HK-2 (cell line): ENCODE measurements around the gene ACTR3C.
"Not testable (repeated sequence)": the region's sequence is repeated elsewhere in the genome, so short reads cannot be mapped to it uniquely, and the experiment has no call there.

Experiments used
- DNase-seq: peaks from one replicate; pipeline ENCODE4 v3.0.0-alpha.2; 2018; ENCODE audit not compliant: unreplicated experiment

Gene ACTR3C

DNA sequence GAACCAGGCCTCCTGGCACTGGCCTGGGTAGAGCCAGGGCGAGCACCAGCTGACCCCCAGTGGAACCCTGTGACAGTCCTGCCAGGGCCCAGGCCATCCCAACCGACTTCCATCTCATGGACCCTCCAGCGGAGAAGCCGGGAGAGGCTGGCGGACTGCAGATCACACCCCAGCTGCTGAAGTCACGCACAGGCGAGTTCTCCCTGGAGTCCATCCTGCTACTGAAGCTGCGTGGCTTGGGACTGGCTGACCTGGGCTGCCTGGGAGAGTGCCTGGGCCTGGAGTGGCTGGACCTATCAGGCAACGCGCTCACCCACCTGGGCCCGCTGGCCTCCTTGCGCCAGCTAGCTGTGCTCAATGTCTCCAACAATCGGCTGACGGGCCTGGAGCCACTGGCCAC, 13.4 kb upstream of the ACTR3C start:
- no peak for DNase-seq

DNA sequence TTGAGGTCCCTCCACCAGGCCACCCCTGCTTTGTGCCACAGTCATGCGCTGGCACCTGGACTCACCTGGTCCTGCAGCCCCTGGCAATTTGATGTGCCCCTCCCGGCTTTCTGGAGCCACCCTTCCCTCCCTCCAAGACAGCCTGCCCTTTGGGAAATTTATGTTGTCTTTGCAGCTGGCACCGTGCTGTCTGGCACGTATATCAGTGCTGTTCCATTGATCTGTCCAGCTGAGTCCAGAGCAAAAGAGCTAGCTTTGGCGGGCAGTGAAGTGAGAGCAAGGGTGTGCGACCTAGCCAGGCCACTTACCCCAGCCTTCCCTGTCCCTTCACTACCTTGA, 12.4 kb upstream of the ACTR3C start:
- no peak for DNase-seq

DNA sequence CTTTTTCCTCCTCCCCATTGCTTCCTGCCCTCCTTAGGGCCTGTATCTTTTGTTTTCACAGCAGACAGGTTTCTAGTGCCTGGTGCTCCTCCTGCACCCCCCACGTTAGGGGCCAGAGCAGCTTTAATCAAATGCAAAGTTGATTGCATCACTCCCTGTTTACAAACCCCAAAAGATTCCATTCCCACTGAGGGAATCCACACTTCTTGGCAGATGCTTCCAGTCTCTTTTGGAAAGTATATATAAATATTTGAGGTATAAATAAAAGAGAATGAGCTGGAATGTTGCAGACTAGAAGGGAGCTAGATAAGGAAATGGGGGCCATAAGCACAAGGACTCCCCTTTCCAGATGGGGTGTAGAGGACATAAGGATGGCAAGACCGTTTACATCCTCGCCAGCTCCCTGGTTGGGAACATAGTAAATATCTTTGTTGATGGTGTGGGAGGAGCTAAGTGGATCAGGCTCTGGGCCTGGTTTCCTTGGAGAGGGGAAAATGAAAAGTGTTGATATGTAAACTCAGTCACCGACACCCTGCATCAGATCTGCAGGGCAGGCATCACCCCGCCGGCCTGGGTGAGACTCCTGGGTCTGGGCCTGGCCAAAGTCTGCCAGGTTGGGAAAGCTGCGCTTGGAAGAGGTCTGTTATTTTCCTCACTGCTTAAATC, 11.9 kb upstream of the ACTR3C start:
- no peak for DNase-seq

DNA sequence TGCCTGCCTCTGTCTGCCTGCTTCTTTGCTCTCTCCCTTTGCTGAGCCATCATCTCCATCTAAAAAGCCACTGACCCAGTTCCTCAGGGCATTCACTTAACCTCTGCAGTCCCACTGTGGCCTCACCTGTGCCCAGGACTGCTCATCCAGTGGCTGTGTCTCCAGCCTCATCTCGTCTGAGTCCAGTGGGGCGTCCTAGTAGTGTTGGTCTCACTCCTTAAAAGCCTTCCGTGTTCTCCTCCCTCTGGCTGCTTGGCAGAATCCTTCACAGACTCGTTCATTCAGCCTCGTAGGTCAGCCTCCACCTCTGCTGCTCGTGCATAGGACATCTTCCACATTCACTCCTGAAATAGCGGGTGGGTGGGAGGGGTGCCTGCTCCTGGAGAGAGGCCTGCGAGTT, 10.8 kb upstream of the ACTR3C start:
- DNase-seq = no peak

DNA sequence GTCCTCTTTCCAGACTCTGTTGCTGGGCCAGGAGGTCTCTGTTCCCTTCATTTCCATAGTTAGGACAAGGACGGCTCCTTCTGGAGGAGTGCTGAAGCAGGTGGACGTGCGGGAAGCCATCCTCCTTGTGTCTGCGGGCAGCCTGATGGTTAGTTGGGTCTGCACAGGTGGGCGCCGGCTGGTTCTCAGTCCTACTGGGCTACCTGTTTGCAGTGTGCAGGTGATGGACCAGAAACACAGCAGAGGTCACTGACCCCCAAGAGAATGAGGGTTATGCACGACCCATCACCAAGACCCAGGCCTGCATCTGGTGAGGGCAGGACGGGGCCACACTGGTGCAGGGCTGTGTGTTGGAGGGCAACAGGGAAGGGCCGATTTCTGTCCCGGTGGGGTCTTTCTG, 10.3 kb upstream of the ACTR3C start:
- no peak for DNase-seq

DNA sequence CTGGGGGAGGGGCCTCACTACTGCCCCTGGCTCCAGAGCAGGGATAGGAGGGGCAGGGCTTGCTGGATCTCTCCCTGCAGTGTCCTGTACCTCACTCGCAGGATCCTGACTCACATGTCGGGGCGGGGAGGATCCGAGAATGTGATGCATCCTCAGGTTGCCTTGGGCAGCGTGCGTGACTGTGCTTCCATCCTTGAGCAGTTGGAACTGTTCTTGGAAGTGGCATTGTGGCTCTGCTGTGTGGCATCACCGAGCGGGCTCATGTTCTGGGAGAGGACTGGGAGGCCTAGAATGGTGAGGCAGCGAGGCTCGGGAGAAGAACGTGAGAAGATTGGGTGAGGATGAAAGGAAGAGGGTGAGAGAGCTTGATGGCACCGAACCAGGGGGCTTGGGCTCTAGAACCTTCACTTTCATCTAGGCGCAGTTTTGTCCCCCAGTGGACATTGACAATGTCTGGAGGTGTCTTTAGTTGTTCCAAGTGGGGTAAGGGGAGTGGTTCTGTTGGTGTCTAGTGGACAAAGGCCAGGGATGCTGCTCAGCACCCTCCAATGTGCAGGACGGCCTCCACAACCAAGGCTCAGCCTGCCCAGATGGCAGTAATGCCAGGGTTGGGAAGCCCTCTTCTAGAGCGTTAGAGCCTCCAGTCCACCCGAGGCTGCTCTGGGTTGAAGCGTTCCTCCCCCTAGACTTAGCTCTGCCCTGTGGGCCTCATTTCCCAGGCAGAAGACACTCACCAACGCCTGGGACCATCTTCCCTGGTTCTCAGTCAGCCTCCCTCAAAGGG, 9.7 kb upstream of the ACTR3C start:
- no peak for DNase-seq

DNA sequence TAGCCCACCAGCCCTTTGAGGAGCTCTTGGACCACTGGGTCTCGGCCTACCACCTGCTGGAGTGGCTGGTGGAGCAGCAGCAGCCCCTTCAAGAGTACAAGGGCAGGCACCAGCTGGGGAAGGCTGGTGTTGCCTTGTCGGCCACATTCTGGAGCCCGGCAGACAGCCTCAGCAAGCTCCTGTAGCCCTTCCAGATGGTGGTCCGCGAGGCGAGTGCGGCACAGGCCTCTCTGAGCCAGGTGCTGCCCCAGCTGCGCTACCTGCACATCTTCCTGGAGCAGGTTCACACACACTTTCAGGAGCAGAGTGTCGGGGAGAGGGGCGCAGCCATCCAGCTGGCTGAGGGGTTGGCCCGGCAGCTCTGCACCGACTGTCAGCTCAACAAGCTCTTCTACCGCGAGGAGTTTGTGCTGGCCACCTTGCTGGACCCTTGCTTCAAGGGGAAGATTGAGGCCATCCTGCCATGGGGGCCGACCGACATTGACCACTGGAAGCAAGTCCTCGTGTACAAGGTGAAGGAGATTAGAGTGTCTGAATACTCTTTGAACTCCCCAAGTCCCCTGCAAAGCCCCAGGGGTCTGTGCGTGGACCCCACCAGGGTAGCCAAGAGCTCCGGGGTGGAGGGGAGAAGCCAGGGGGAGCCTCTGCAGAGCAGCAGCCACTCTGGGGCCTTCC, 7.0 kb upstream of the ACTR3C start:
- DNase-seq = no peak

DNA sequence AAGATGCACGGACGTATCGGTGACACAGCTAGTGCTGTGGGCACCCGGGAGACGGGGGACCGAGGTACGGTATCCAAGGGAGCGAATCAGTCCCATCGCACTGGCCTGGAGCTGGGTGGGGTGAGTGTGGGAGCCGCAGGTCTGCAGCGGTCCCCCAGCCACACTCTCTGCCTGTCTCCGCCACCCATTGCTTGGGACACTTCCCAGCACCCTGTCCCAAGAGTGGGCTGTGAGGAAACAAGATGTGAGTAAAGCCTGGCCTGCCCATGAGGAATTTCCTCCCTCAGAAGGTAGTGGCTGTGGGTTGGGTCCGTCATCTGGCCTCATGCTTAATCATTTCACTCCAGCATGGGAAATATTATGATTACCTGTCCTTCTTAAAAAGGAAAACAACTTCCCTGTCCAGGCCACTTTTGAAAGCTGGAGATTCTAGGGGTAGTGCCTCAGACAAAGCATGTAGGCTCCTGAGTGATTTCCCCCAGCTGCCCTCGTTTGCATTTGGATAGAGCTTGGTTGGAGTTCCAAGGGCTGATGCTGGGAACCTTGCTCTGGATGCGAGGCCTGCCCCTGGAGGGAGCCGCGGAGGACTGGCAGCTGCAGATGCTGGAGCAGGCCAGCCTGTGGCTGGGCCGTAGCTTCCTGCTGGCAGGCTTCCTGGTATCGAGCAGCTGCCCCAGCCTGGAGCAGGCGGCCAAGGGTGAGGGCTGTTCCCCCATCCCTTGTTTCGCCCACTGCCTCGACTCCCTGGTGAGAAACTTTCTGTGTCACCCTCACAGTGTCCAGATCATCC, 6.2 kb upstream of the ACTR3C start:
- DNase-seq = no peak

DNA sequence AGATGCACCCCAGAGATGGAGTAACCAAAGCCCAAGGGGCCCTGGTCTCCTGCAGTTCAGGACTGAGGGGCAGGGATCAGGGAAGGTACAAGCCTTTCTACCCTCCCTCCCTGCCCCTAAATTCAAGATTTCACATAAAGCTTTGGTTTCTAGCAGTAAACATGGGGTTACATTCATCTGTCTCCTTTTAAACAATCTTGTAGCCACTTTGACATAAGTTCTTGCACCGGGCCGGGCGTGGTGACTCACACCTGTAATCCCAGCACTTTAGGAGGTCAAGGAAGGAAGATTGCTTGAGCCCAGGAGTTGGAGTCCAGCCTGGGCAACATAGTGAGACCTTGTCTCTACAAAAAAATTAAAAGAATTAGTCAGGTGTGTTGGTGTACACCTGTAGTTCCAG, 4.0 kb upstream of the ACTR3C start:
- DNase-seq = no peak

DNA sequence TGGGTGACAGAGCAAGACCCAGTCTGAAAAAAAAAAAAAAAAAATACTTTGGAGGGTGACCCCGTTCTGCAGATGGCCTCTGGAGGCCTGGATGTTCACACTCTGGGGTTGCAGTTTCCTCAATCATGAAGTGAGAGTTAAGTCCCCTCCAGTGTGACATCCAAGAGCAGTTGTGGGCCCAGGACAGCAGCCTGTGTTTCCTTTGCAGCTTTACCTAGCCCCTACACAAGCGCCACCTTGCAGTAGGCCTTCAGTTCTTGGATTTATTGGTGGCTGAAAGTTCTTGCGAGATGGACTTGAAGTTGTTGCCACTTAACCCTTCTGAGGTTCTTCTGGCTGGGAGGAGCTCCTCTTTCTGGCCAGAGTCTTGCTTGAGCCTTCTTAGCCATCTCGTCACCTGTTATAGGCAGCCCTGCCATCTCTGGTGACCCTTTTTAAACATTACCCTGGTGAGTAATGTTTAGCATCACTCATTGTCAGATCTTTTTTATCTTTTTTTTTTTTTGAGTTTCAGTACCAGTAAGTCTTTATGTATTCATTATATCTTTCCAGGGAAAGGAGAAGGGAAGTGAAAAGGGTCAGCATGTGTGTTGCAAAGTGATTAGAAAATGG, 3.4 kb upstream of the ACTR3C start:
- DNase-seq = no peak

DNA sequence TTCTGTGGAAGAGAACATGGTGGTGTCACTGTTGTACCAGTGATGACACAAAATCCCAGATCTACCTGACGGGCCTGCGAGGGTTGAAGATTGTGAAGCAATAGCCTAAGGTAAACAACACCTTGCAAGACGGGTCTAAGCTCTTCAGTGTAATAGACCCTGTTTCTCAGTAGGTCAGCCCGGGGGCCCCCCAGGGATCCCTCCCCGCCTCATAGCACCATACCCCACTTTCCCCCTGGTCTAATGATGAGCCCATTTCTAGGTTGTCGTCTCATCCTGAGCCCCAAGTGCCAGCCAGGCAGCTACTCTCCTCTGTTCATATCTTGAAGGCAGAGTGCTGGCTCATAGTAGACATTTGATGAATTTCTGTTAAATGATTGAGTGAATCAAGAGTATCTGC, 2.6 kb upstream of the ACTR3C start:
- no peak for DNase-seq

DNA sequence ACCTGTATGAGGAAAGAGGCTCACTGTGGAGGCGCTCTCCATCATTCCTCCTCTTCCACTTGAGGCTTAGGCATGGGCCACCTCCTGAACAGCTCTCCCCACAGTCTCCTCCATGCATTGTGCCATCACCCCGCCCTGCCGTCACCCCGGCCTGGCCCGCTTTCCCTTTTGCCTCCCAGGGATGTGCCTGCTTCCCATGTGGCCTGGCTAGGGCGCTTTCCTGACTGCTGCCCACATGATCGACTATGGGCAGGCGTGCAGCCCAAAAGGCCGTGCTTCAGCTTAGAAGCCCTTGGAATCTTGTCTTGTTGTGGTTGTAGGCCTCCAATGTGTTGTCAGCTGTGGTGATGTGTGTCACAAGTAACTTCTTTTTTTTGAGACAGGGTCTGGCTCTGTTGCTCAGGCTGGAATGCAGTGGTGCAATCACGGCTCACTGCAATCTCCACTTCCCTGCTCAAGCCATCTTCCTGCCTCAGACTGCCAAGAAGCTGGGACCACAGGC, 1.8 kb upstream of the ACTR3C start:
- DNase-seq = no peak

DNA sequence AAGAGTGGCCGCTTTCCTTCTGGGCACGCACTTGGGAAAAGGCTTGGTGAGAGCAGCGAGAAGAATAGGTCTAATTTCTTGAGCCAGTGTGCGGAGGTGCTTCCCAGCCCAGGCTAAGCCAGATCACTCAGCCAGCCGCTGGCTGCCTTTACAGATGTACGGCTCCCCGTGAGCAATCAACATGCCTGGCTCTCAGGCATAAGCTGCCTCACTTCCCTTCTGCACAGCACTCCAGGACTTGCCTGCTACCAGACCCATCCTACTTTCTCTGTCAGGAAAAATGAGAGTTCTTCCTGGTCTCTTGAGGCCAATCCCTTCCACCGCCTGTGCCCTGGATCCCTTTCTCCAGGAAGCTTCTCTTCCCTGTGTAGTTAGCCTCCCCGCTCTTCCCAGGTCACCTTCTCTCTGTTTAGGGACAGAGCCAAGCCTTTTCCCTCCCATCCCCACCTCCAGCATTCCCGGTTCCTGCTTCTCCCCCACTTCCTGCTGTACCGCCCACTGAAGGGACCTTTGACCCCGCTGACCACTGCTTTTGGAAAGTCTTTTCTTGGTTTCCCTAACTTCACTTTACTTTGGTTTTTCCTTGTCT, 1.1 kb upstream of the ACTR3C start:
- no peak for DNase-seq

DNA sequence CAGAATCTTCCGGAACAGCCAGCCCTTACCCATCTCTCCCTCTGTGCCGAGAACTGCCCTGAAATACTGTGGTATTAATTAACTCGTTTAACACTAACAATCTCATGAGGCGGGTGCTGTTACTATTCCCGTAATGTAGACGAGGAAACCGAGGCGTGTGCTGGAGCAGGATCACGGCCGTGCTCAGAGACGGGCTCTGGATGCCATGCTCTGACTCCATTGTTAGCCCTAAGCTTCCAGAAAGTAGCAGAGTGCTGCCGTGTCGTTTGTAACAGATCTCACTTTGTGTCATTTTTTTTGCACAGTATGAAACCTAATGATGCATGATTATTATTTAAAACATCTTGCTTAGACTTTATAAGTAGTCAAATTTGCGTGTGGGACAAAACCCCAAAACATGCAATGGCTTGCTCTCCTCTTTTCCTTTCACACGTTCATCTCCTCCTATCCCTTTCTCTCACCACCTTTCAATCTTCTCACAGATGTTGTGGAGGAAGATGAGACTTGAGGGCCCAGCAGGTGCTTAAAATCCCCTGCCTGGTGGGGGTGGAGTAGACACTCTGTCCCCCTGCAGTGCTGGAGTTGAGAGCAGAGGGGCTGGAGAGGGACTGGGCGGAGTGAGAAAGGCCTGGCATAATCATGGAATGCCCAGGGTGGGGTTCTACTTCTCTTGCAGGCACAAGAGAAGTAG, 482 bp upstream of the ACTR3C start:
- no peak for DNase-seq

DNA sequence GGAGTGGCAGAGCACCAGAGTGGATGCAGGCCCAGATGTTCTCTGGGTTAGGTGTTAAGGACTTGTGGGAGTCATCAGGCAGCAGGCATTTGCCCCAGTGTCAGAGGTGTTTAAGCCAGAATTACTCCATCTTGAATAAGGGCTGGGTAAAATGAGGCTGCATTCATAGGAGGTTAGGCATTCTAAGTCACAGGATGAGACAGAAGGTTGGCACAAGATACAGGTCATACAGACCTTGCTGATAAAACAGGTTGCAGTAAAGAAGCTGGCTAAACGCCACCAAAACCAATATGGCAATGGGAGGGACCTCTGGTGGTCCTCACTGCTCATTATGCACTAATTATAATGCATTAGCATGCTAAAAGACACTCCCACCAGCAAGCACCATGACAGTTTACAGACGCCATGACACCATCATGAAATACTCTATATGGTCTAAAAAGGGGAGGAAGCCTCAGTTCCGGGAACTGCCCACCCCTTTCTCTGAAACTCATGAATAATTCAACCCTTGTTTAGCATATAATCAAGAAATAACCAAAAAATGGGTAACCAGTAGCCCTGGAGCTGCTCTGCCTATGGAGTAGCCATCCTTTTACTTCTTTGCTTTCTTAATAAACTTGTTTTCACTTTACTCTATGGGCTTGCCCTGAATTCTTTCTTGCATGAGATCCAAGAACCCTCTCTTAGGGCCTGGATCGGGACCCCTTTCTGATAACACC, 1.1 kb downstream of the ACTR3C start:
- DNase-seq = no peak

DNA sequence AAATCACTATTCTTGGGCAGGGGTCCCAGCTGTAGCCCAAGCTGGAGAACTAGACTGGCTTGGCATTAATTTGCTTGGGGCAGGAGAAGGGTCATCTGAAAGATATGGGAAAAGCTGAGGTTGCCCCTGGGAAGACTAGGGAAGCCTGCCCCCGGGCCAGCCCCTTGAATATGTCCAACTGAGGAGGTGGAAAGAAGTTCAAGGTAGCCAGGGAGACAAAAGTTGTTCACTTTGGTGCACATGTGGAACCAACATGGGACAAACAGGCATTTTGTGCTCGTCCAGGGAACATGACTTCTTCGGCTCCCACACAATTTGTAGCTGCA, 1.6 kb downstream of the ACTR3C start:
- no peak for DNase-seq

DNA sequence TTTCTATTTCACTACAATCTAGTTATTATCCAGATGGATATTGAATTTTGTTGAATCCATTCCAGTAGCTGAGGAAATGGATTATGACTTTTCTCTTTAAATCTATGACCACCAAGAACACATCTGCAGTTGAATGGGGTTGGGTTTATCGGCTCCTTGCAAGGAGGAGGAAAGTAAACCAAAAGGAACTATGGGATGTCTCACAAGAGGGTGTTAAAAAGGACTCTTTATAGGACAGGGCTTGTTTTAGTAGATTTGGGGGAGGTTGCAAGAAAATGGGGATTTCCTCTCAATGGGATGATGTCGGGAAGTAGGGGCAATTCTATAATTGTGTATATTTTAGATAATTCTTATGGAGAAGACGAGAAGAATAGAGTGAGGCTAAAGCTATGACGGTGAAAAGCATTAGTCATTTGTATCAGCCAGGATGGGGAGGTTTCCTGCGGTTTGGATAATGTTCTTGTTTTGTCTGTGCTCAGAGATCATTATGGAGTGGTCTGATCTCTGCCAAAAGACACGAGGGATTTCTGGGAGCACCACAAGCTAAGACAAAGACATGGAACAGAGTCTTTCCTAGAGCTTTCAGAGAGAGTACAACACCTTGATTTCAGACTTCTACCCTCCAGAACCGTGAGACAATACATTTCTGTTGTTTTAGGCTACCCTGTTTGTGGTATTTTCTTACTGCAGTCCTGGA, 5.4 kb downstream of the ACTR3C start:
- no peak for DNase-seq

DNA sequence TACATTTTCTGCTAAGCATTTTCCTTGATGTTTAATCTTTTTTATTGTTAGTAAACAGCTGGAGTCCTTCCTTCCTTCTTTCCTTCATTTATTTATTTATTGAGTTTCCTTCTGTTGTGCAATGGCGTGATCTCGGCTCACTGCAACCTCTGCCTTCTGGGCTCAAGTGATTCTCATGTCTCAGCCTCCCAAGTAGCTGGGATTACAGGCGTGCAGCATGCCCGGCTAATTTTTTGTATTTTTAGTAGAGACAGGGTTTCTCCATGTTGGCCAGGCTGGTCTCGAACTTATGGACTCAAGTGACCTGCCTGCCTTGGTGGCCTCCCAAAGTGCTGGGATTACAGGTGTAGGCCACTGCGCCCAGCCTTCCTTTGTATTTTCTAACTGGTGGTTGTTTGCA, 6.4 kb downstream of the ACTR3C start:
- not testable (repeated sequence) for DNase-seq

DNA sequence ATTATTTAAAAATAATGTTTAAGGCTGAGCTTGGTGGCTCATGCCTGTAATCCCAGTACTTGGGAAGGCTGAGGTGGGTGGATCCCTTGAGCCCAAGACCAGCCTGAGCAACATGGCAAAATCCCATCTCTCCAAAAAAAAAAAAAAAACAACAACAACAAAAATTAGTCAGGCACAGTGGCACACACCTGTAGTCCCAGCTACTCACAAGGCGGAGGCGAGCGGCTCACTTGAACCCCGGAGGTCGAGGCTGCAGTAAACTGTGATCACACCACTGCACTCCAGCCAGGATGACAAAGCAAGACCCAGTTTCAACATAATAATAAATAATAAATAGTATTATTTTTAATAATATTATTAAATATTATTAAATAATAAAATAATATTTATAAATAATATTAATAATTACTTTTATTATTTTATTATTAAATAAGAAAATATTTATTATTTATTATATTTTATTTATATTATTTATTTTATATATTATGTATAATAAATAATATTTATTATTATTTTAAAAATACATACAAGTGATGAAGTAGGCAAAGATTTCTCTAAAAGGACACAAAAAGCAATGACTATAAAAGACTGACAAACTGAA, 8.6 kb downstream of the ACTR3C start:
- no peak for DNase-seq
